ENCODE measurements around the gene TLE3.

Gene TLE3

GRCh38 chr15:70128414-70129140, 30.9 kb upstream of the TLE3 start:
- no peak for ATAC-seq
- TF ChIP-seq ESRRG (CRISPR knock-in tag; IDR thresholded peaks at IDR 0.05) (no peak), TOX (CRISPR knock-in tag; IDR thresholded peaks at IDR 0.05; ENCODE audit: borderline replicate concordance) (no peak), ZNF565 (CRISPR knock-in tag; conservative IDR thresholded peaks at IDR 0.05; ENCODE audit: low read depth) (no peak), RARB (CRISPR knock-in tag; IDR thresholded peaks at IDR 0.05) (no peak), TCF4 (CRISPR knock-in tag; IDR thresholded peaks at IDR 0.05; ENCODE audit: borderline replicate concordance) (no peak), ARNTL (CRISPR knock-in tag; IDR thresholded peaks at IDR 0.05; ENCODE audit: borderline replicate concordance, low read depth) (no peak), CSDC2 (CRISPR knock-in tag; IDR thresholded peaks at IDR 0.05) (no peak), ISL1 (CRISPR knock-in tag; IDR thresholded peaks at IDR 0.05) (no peak), OSR1 (CRISPR knock-in tag; IDR thresholded peaks at IDR 0.05) (no peak), BACH2 (CRISPR knock-in tag; IDR thresholded peaks at IDR 0.05; ENCODE audit: borderline replicate concordance) (no peak), TSHZ2 (CRISPR knock-in tag; IDR thresholded peaks at IDR 0.05) (no peak), POU6F1 (CRISPR knock-in tag; IDR thresholded peaks at IDR 0.05; ENCODE audit: borderline replicate concordance, low read depth) (no peak), ZC3H10 (CRISPR knock-in tag; IDR thresholded peaks at IDR 0.05) (no peak), SNAI2 (CRISPR knock-in tag; IDR thresholded peaks at IDR 0.05) (no peak), ZNF70 (CRISPR knock-in tag; IDR thresholded peaks at IDR 0.05) (no peak), PATZ1 (CRISPR knock-in tag; IDR thresholded peaks at IDR 0.05; ENCODE audit: borderline replicate concordance) (no peak)
- TF ChIP-seq, protein P1, sequence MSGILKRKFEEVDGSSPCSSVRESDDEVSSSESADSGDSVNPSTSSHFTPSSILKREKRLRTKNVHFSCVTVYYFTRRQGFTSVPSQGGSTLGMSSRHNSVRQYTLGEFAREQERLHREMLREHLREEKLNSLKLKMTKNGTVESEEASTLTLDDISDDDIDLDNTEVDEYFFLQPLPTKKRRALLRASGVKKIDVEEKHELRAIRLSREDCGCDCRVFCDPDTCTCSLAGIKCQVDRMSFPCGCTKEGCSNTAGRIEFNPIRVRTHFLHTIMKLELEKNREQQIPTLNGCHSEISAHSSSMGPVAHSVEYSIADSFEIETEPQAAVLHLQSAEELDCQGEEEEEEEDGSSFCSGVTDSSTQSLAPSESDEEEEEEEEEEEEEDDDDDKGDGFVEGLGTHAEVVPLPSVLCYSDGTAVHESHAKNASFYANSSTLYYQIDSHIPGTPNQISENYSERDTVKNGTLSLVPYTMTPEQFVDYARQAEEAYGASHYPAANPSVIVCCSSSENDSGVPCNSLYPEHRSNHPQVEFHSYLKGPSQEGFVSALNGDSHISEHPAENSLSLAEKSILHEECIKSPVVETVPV (CRISPR knock-in tag; IDR thresholded peaks at IDR 0.05): no peak

DNA sequence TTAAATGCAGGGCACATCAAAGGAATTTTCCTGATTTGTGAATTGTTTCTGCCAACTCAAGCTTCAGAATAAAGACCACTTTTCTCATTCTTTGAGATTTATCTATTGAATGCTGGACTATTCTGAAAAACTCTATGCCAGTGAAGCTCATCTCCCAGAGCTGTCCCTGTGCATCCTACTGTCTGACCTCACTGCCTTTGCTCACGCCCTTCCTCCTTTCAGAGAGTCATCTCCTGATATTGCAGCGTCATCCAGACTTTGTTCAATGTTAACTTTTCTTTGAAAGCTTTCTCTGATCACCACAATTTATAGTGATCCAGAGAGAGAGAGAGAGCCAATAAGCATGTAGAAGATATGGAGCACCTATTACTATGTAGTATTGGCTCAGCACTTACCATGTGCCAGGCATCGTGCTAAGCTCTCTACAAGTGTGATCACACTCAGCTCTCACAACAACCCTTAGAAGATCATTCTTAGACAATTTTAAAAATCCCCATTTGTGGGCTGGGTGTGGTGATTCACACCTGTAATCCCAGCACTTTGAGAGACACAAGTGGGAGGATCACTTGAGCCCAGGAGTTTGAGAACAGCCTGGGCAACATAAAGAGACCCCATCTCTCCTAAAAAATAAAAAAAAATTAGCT, 30.2 kb upstream of the TLE3 start:
- ATAC-seq: no peak
- TF ChIP-seq TCF4 (CRISPR knock-in tag; IDR thresholded peaks at IDR 0.05; ENCODE audit: borderline replicate concordance) (no peak), ISL1 (CRISPR knock-in tag; IDR thresholded peaks at IDR 0.05) (0 out of 2 replicates have a peak, but pooled peaks have one; percentile 8)

DNA sequence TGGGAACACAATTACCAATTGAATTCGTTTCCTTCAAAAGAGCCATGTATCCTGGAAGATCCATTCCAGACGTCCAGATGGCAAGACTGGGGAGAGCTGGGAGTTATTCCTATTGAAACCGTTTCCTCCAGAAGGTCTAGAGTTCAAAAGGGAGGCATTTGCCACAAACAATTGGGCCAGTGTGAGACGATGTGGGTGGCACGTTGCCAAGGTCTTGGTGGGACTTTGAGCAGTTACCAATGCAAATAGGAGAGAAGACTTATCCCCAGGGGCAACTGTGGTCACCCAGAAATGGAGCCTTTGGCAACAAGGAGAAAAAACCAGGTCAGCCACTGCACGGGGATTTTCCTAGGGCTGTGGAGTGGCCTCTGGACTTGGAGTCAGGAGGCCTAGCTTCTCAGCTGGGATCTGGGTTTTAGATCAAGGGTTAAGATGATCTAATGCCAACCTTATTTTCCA, 29.6 kb upstream of the TLE3 start:
- no peak for TF ChIP-seq ZC3H10 (CRISPR knock-in tag; IDR thresholded peaks at IDR 0.05)
- TF ChIP-seq CREB5 (CRISPR knock-in tag; IDR thresholded peaks at IDR 0.05; ENCODE audit: low read depth): no peak
- no peak for TF ChIP-seq ARNTL (CRISPR knock-in tag; IDR thresholded peaks at IDR 0.05; ENCODE audit: borderline replicate concordance, low read depth)
- no peak for TF ChIP-seq ISL1 (CRISPR knock-in tag; IDR thresholded peaks at IDR 0.05)
- TF ChIP-seq BACH2 (CRISPR knock-in tag; IDR thresholded peaks at IDR 0.05; ENCODE audit: borderline replicate concordance): no peak
- ATAC-seq: no peak; the same call in 2 of the 3 replicates

Measured in SK-N-SH treated with all-trans-retinoic acid at 6 μM for 48 hours (cell line).